Uterus (tissue), 2 donors: ENCODE results near the gene CCDC150.

Experiments
- POLR2A ChIP-seq, 2 donors: fragments of 450-650 bp; IDR thresholded peaks; one replicate each; pipeline ENCODE4 v1.6.1; 2016; ENCODE audit warnings: antibody characterized with exemption in 2 of 2, mild to moderate bottlenecking in 1 of 2, moderate library complexity in 1 of 2
- TF ChIP-seq, protein P1 (sequence below), 4 experiments: fragments of 200-600 bp in 2 of 4; fragments of 450-650 bp in 2 of 4; sonication (generic) in 2 of 4; IDR thresholded peaks; one replicate each; pipeline ENCODE4 v1.5.1; 2016 to 2019; ENCODE audit warnings: antibody characterized with exemption in 4 of 4, mild to moderate bottlenecking in 2 of 4, moderate library complexity in 1 of 4

DNA sequence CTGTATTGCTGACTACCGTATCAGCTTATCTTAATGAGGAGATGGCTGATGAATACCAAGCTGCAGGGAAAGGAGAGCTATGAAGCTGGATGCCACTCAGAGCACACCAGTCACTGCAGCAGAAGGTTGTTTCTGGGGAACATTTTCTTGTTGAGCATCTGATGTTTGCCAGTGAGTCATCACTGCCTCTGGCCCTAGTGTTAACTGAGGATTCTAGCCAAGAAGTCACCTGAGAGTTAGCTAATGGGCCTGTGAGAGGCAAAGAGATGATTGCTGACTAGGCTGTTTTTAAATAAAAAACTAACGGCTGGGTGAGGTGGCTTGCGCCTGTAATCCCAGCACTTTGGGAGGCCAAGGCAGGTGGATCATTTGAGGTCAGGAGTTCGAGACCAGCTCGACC, 37.9 kb downstream of the CCDC150 start:
- TF ChIP-seq, protein P1, sequence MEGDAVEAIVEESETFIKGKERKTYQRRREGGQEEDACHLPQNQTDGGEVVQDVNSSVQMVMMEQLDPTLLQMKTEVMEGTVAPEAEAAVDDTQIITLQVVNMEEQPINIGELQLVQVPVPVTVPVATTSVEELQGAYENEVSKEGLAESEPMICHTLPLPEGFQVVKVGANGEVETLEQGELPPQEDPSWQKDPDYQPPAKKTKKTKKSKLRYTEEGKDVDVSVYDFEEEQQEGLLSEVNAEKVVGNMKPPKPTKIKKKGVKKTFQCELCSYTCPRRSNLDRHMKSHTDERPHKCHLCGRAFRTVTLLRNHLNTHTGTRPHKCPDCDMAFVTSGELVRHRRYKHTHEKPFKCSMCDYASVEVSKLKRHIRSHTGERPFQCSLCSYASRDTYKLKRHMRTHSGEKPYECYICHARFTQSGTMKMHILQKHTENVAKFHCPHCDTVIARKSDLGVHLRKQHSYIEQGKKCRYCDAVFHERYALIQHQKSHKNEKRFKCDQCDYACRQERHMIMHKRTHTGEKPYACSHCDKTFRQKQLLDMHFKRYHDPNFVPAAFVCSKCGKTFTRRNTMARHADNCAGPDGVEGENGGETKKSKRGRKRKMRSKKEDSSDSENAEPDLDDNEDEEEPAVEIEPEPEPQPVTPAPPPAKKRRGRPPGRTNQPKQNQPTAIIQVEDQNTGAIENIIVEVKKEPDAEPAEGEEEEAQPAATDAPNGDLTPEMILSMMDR (IDR thresholded peaks at IDR 0.05) = no peak
- TF ChIP-seq POLR2A (IDR thresholded peaks at IDR 0.05) = no peak
